OCI-LY3 (cell line): ENCODE measurements around the gene DDA1.

Source experiments
- H2AFZ ChIP-seq: fragments of 200-600, 300-600 bp; shearing (Covaris generic); 2 replicates; pipeline ENCODE4 v1.6.0; 2014; ENCODE audit warnings: antibody characterized with exemption, low read depth, low read length
- H3K27ac ChIP-seq: fragments of 200-600, 300-600 bp; sonication (generic); 2 replicates; pipeline ENCODE4 v1.5.1; 2014; ENCODE audit warnings: mild to moderate bottlenecking, low read length, moderate library complexity, mixed read lengths
- H3K27me3 ChIP-seq: fragments of 200-600, 300-600 bp; sonication (generic); 2 replicates; pipeline ENCODE4 v1.6.1; 2014; ENCODE audit warnings: low read depth, low read length, mixed read lengths
- H3K36me3 ChIP-seq: fragments of 200-600, 300-600 bp; sonication (generic); replicated peaks from 2 replicates; pipeline ENCODE3; 2014; ENCODE audit warnings: low read depth, low read length, mixed read lengths
- H3K4me1 ChIP-seq: fragments of 300-600, 200-600 bp; sonication (generic); 2 replicates; pipeline ENCODE4 v1.6.1; 2014; ENCODE audit warnings: low read length, mixed read lengths
- H3K4me2 ChIP-seq: fragments of 200-600, 300-600 bp; sonication (generic); 2 replicates; pipeline ENCODE4 v1.6.1; 2014; ENCODE audit warnings: low read length, mixed read lengths
- H3K4me3 ChIP-seq: fragments of 300-600, 200-600 bp; sonication (generic); 2 replicates; pipeline ENCODE4 v1.5.1; 2014; ENCODE audit warnings: antibody characterized with exemption, mild to moderate bottlenecking, low read length, moderate library complexity
- H3K79me2 ChIP-seq: fragments of 300-600, 200-600 bp; shearing (Covaris generic); 2 replicates; pipeline ENCODE4 v1.6.1; 2014; ENCODE audit warnings: mild to moderate bottlenecking, low read length, mixed read lengths
- H3K9ac ChIP-seq: fragments of 300-600, 200-600 bp; shearing (Covaris generic); 2 replicates; pipeline ENCODE4 v1.6.0; 2014; ENCODE audit warnings: mild to moderate bottlenecking, low read length, moderate library complexity
- H3K9me3 ChIP-seq: fragments of 200-600, 300-600 bp; shearing (Covaris generic); 2 replicates; pipeline ENCODE4 v1.6.1; 2014; ENCODE audit warnings: low read length, mixed read lengths; ENCODE audit not compliant: insufficient read depth
- H4K20me1 ChIP-seq: fragments of 200-600, 300-600 bp; sonication (generic); 2 replicates; pipeline ENCODE4 v1.6.1; 2016; ENCODE audit warnings: low read length, mixed read lengths; ENCODE audit not compliant: insufficient read depth
- EZH2phosphoT487 ChIP-seq: fragments of 200-600 bp; shearing (Covaris generic); IDR thresholded peaks from 2 replicates; pipeline ENCODE4 v1.6.1; 2018; ENCODE audit warnings: antibody characterized with exemption, mixed run types, low read depth
- TF ChIP-seq, protein P1 (sequence below): fragments of 200-600, 300-600 bp; sonication (generic); IDR thresholded peaks from 2 replicates; pipeline ENCODE4 v1.5.1; 2014; ENCODE audit warnings: antibody characterized with exemption, low read length, low read depth

The DDA1 gene

DNA sequence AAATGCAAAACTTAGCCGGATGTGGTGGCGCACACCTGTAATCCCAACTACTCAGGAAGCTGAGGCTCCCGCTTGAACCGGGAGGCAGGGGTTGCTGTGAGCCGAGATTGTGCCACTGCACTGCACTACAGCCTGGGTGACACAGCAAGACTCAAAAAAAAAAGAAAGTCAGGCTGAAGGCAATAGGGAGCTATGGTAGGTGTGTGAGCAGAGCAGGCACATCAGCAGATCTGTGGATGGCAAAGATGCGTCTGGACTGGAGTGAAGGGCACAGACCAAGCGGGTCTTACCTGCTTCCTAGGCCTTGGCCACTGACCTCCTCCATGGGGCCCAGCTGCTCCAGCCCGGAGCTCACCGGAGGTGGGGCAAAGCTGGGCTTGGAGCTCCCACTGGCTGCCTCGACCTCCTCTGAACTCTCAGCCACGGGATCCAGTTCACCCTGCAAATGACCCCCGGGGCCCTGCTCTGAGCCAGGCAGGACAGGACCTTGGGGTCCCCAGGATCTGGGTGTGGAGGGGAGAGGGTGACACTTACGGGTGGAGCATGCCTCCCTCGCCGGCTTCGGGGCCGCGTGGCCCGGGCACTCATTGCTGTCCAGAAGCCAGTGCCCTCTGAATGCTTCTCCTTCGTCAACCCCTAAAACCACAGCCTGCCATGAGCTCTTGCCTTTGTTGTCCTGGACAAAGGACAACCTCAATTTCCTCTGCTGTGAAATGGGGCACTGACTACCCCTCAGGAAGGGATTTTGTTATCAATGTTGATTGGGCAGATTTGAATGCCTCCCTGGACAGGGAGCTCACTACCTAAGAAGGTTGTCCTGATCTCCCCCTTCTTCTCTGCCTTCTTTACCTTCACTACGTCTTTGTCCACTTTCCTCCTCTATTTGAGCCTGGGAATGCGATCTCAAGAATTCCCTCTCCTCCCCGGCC, 45.4 kb upstream of the DDA1 start:
- Histone ChIP-seq H3K4me1 (peaks cover 17% of the 10 kb centered on the region), H3K9ac (no peak overlapping the region), H3K36me3 (peaks cover 3% of the 10 kb centered on the region), H3K27ac (no peak overlapping the region), H3K4me3 (no peak overlapping the region), H3K27me3 (no peaks in the 10 kb centered on the region), H3K79me2 (peaks cover 16% of the 10 kb centered on the region), H3K9me3 (no peaks in the 10 kb centered on the region), H2AFZ (no peak overlapping the region), H3K4me2 (no peak overlapping the region), H4K20me1 (no peaks in the 10 kb centered on the region)
- TF ChIP-seq, protein P1, sequence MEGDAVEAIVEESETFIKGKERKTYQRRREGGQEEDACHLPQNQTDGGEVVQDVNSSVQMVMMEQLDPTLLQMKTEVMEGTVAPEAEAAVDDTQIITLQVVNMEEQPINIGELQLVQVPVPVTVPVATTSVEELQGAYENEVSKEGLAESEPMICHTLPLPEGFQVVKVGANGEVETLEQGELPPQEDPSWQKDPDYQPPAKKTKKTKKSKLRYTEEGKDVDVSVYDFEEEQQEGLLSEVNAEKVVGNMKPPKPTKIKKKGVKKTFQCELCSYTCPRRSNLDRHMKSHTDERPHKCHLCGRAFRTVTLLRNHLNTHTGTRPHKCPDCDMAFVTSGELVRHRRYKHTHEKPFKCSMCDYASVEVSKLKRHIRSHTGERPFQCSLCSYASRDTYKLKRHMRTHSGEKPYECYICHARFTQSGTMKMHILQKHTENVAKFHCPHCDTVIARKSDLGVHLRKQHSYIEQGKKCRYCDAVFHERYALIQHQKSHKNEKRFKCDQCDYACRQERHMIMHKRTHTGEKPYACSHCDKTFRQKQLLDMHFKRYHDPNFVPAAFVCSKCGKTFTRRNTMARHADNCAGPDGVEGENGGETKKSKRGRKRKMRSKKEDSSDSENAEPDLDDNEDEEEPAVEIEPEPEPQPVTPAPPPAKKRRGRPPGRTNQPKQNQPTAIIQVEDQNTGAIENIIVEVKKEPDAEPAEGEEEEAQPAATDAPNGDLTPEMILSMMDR = no peak
- TF ChIP-seq EZH2phosphoT487 = no peak

DNA sequence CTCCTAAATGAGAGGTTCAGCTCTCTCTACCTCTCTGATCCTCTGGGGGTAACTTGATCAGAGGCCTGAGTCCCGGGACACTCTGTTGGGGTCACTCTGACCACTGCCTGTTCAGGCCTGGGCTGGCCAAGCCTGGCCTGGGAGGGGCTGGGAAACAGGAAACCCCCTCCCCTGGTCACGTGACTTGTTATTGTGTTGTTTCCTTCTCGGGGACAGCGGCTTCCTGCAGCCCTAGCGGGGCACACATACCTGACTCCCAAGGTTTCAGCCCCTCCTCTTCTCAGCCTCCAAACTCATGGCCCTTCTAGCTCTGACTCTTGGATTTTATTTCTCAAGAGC, 44.8 kb upstream of the DDA1 start, which contains the start of gene USHBP1:
Gene USHBP1, minus strand, starts transcription at position 105 of the 339 bp plus-strand sequence. CDS start 446 bp downstream, outside the sequence.
- Histone ChIP-seq H4K20me1 (no peaks in the 10 kb centered on the region), H3K4me3 (no peak within 1 kb of the TSS), H2AFZ (no peak within 1 kb of the TSS), H3K79me2 (peaks cover 17% of the 10 kb centered on the region), H3K4me1 (peaks cover 17% of the 10 kb centered on the region), H3K27ac (no peak within 1 kb of the TSS), H3K4me2 (no peak within 1 kb of the TSS), H3K36me3 (peaks cover 4% of the 10 kb centered on the region), H3K9ac (no peak within 1 kb of the TSS), H3K27me3 (no peaks in the 10 kb centered on the region), H3K9me3 (no peaks in the 10 kb centered on the region)
- TF ChIP-seq, protein P1 = no peak
- TF ChIP-seq EZH2phosphoT487 = no peak

DNA sequence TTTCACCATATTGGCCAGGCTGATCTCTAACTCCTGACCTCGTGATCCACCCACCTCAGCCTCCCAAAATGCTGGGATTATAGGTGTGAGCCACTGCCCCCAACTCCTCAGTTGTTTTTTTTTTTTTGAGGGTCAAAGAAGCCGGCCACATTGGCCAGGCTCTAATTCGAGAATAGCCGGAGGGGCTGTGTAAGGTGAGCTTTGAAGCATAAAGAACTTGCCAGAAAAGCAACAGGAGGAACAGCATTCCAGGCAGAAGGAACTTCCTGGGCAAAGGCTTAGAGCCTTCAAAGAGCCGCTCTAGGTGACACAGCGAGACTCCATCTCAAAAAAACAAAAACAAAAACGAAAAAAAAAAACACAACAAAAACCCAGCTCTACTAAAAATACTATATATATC, 43.3 kb upstream of the DDA1 start:
- Histone ChIP-seq H3K27ac (no peak overlapping the region), H3K4me3 (peak overlapping the region; percentile 70; the same call in 1 of the 2 replicates), H3K9ac (no peak overlapping the region), H3K27me3 (no peaks in the 10 kb centered on the region), H3K9me3 (no peaks in the 10 kb centered on the region), H3K36me3 (peaks cover 8% of the 10 kb centered on the region), H4K20me1 (no peaks in the 10 kb centered on the region), H3K4me1 (peaks cover 12% of the 10 kb centered on the region), H2AFZ (no peak overlapping the region), H3K79me2 (peaks cover 17% of the 10 kb centered on the region), H3K4me2 (peak overlapping the region; percentile 61)
- no peak for TF ChIP-seq EZH2phosphoT487
- TF ChIP-seq, protein P1 = no peak

DNA sequence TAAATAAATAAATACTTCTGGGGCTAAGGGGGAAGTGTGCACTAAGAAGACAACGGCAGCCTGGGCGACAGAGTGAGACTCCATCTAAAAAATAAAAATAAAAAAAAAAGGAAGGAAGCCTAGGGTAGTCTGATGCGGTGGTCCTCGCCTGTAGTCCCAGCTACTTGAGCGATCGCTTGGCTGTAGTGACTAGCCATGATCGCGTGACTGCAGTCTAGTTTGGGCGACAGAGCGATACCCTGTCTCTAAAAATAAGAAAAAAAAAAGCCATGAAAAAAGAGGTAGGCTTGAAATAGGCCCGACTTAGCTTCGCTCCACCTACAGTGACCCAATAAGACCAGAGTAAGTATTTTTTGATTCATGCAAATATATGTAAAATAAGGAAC, 42.8 kb upstream of the DDA1 start:
- H3K79me2 ChIP-seq = peaks cover 17% of the 10 kb centered on the region
- H3K27ac ChIP-seq = peak overlapping the region; percentile 16; the same call in 1 of the 2 replicates
- no peak for TF ChIP-seq EZH2phosphoT487
- TF ChIP-seq, protein P1 = no peak
- peak overlapping the region; percentile 44 for H3K9ac ChIP-seq
- H3K9me3 ChIP-seq = no peaks in the 10 kb centered on the region
- H3K4me2 ChIP-seq = peak overlapping the region; percentile 61
- peak overlapping the region; percentile 70 for H3K4me3 ChIP-seq
- peaks cover 11% of the 10 kb centered on the region; the same call in 1 of the 2 replicates for H3K4me1 ChIP-seq
- no peaks in the 10 kb centered on the region for H3K27me3 ChIP-seq
- peaks cover 14% of the 10 kb centered on the region for H3K36me3 ChIP-seq
- H2AFZ ChIP-seq = peak overlapping the region; percentile 62; the same call in 1 of the 2 replicates
- no peaks in the 10 kb centered on the region for H4K20me1 ChIP-seq
